HG03066 (cell line): Measurements from ENCODE around the gene OR10G3.

Source experiments
- ATAC-seq: cut with Tn5 transposase; IDR thresholded peaks from one replicate; pipeline ENCODE4 v1.9.1; 2021; ENCODE audit warnings: low read depth; ENCODE audit not compliant: unreplicated experiment

The OR10G3 gene

GRCh38 chr14:21536418-21537089 is 43.3 kb downstream of the OR10G3 start:
- no peak for ATAC-seq

GRCh38 chr14:21535545-21536417 is 44.1 kb downstream of the OR10G3 start:
- ATAC-seq: no peak

DNA sequence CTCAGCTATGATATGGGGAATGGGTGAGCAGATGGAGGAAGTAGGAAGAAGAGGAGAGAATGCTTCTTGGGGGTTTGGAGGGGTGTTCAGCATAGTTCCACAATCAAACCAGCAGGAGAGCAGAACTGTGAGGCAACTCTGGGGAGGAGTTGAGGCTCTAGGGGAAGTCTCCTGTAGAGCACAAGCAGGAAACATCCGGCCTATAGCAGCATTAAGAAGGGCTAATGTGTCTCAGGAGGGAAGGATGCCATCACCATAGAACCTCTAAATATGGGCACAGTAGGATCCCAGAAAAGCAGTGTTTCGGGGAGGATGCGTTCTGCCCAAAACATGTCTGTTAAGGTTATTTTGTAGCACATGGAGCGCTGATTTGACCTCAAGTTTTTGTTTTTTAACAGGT is 45.3 kb downstream of the OR10G3 start:
- ATAC-seq: no peak

GRCh38 chr14:21533294-21533693 is 46.6 kb downstream of the OR10G3 start:
- ATAC-seq: no peak

DNA sequence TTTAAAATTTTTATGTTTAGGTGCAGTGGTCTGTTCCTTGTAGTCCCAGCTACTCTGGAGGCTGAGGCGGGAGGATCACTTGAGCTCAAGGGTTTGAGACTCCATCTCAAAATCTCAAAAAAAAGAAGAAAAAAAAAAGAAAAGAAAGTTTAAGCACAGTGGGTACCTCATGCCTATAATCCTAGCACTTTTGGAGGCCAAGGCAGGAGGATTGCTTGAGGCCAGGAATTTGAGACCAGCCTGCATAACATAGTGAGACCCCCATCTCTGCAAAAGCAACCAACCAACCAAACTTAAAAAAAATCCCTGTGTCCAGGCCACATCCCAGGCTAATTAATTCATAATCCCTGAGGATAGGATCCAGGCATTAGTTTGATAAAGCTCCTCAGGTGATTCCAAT is 50.4 kb downstream of the OR10G3 start:
- no peak for ATAC-seq

DNA sequence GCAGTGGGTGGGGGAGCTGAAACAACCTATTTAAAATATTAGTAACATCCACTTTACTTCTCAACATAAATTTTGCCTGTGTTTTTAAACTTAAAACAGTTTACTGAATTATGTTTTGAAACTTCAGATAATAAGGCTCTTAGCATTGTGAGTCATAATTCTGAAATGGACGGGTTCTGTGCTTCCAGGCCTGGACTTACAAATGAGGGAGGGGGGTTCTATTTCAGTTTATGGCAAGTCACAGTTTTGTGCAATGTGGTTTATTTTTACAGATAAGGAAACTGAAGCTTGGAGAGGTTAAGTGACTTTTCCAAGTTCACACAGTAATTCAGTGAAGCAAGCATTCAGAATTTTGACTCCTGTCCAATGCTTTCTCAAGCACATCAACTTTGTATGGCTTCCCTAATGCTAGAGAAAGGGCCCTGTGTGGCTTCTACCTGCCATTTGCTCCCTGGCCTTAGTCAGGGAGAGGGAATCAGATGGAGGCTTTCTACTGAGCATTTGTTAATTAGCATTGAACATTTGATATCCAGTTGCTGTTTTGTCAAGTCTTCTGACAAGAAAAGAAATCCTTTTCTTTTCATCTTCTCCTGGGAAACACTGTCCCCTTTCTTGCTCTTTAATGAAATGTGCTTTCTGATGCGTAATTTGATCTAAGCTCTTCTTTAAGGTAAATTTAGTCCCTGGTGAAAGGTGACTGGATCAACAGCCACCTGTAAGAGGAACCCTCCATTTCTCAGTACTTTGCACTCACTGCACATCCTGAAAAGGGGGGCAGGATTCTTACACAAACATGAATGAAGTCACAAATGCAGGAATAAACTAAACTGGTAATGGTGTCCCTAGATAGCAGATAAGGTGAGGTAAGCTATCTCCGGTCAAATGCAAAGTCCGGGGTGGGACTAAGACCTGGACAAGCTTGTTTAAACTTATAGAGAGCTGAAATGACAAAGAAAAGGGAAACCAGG is 51.2 kb downstream of the OR10G3 start:
- ATAC-seq: no peak

GRCh38 chr14:21527318-21527679 is 52.6 kb downstream of the OR10G3 start:
- ATAC-seq: no peak

- ATAC-seq: no peak
These were observed 53.1 kb downstream of the OR10G3 start for GRCh38 chr14:21526672-21527317.

DNA sequence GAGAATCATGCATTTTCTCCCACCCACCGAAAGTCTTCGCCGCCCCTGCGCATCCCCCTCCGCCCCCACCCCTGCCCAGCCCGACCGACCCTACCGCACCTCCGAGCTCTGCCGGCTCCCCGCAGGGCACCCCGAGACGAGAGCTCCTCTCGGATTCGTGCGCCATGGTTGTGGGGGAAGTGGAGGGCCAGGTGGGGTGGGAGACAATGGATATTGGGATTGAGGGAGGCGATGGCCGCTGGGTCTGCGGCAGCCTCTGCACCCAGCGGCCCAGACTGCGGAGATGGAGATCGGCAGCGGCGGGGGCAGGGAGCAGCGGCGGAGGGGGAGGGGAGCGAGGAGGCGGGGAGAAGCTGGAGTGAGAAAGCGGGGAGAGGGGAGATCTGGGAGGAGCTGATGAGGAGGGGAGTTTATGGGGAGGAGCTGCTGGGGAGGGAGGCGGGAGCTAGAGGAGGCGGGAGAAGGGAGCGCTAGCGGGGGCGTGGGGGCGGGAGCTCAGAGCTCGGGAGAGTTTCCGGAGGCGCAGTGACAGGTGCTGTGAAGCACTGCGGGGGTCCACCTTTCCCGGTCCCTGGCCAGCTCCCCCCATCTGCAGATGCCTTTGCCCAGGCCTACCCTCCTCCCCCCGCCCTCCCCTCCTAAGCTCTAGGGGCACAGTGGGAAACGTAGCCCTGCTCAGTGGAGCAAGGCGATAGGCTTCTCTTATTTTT is 53.8 kb downstream of the OR10G3 start, which contains the start of gene SALL2:
TSS of gene SALL2 (minus strand) at position 385 of the 710 bp plus-strand sequence. CDS start at position 166, 219 bp downstream.
- no peak for ATAC-seq

GRCh38 chr14:21525571-21525961 is 54.3 kb downstream of the OR10G3 start:
- no peak for ATAC-seq

- ATAC-seq: no peak
These were observed 55.0 kb downstream of the OR10G3 start for GRCh38 chr14:21524575-21525490.

DNA sequence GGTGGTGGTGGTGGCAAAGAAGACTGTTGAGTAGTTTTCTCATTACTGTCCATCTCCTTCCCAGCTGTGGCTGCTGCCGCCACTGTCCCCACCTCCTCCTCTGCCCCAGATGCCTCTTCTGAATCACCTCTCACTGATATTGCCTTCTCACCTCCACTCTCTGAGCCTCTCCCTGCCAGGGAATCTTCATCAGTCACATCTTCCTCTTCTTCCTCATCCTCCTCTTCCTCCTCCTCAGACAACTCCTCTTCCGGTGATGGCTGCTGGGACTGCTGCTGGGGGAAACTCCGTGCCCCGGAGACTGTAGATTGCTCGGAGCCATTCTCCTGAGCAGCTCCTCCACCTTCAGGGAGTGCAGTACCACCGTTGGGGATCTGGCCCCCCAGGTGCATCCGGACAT is 56.7 kb downstream of the OR10G3 start:
- ATAC-seq: no peak

DNA sequence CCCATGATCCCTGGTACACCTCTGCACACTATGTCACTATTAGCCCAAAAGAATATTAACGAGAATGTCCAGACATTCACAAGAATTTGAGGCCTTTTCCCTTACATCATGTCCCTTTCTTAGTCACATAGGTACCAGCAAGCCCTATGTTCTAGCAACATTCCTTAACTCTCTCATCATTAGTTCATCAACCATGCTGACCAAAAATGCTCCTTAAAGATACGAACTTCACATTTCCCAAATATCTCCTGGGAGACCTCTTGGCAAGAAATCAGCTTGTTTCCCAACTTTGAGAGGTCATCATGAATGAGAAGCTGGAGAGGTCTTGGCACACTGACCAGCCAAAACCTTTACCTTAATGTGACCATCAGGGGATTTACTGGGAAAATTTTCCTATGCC is 58.4 kb downstream of the OR10G3 start:
- no peak for ATAC-seq

DNA sequence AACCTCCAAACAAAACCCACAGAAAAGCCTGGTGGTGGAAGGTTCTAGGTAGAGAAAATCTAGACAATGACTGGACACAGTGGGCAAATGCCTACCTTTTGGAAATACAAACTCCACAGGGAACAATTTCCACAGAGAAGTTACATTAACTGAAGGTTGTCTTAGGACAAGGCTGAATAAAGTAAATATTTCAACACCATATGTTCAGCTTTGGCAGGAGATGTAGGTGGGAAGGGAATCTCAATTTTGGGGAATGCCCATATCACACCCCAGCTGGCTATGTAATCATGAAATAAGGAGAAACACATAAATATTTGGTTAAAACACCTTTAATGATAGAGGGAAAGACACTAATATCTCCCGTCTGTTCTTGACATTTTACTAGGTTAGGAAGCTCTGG is 59.1 kb downstream of the OR10G3 start:
- no peak for ATAC-seq

- no peak for ATAC-seq
These were observed 61.2 kb downstream of the OR10G3 start for GRCh38 chr14:21518725-21519124.
